Activated T-helper 17 cell treated with anti-CD3 and anti-CD28 coated beads, Interleukin-2, amount 50 U/mL, for 72 hours (primary cell): Measurements from ENCODE around the gene ARHGAP26. TPM values are rescaled to one million over a fixed set of nuclear protein-coding genes. Genes with fewer than 3 reads are reported as not detected.
A peak's percentile ranks its signal among the peaks of the same experiment; 100 is the strongest.

Experiments
- ATAC-seq: fragments of 150-1000 bp; cut with Tn5 transposase; replicated peaks from 2 replicates; pipeline ENCODE4 v1.10.0; 2021; ENCODE audit warnings: mild to moderate bottlenecking, moderate library complexity
- H3K27ac Mint-ChIP-seq: one replicate; pipeline ENCODE4 v1.8.0; 2022; ENCODE audit warnings: mixed read lengths
- H3K27me3 Mint-ChIP-seq: one replicate; pipeline ENCODE4 v1.8.0; 2022; ENCODE audit warnings: mixed read lengths
- H3K36me3 Mint-ChIP-seq: one replicate; pipeline ENCODE4 v1.8.0; 2022; ENCODE audit warnings: low read depth, mild to moderate bottlenecking, mixed read lengths
- H3K4me1 Mint-ChIP-seq: one replicate; pipeline ENCODE4 v1.8.0; 2022; ENCODE audit warnings: mixed read lengths
- H3K4me3 Mint-ChIP-seq: one replicate; pipeline ENCODE4 v1.8.0; 2022; ENCODE audit warnings: mild to moderate bottlenecking, mixed read lengths
- H3K9me3 Mint-ChIP-seq: one replicate; pipeline ENCODE4 v1.8.0; 2022; ENCODE audit warnings: mixed read lengths
- total RNA-seq, 2 donors: library from RNA; stranded (reverse); gene quantifications; one replicate each; pipeline ENCODE4 v1.2.3, GENCODE V29; 2022

ARHGAP26 gene
- total RNA-seq, 2 donors from 2014 or later = 7.8 to 12.0 TPM

DNA sequence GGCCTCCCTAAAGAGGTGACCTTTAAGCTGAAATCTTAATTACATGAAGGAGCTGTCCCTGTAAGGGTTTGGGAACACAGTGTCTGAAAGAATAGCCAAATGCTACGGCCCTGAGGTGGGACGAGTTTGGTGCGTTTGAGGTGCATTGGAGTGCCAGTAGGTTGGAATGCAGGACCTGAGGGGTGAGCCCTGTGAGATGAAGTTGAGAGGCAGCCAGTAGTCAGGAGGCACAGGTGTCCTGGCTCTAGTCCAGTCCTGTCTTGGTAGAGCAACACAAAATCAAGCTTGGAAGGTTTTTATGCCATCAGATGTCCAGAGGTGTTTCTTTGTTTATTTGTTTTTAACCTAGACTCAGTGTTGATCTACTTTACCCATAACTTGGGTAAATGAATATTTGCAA is 108.5 kb downstream of the ARHGAP26 start:
- Mint-ChIP-seq H3K27ac (no peak overlapping the region), H3K4me1 (no peaks in the 10 kb centered on the region), H3K27me3 (no peaks in the 10 kb centered on the region), H3K4me3 (no peak overlapping the region), H3K9me3 (no peaks in the 10 kb centered on the region), H3K36me3 (no peaks in the 10 kb centered on the region)
- ATAC-seq = no peak

DNA sequence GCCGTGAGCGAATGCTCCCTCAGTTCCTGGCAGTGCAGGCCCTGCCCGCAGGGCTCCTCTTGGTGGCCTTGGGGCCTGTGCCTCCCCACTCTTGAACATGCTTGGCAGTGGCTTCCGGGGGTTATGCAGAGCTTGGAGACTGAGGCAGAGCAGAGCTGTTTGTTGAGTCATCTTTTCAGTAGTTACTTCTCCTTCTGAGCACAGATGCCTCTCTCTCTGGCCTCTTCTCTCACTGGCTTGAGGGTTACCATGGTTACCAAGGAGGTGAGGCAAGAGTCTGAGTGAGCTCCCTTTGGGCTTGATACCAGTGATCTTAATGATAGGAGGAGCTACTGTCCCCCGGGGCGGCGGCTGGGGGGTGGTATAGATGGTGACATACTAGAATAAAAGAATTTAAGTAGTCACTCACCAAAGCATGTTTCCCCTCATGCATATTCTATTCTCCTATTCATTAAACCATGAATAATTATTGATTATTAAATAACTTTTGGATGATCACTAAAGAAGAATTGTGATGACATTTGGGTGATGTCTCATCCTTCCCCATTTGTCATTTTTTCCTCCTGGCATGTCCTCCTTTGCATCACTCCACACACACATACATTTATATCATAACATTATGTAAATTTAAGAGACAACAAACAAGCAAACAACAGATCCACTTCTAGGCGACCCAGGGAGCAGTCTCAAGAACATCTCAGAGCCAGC is 111.1 kb downstream of the ARHGAP26 start:
- no peak for ATAC-seq
- H3K27ac Mint-ChIP-seq = no peak overlapping the region
- no peaks in the 10 kb centered on the region for H3K4me1 Mint-ChIP-seq
- no peaks in the 10 kb centered on the region for H3K9me3 Mint-ChIP-seq
- H3K4me3 Mint-ChIP-seq = no peak overlapping the region
- H3K27me3 Mint-ChIP-seq = no peaks in the 10 kb centered on the region
- H3K36me3 Mint-ChIP-seq = no peaks in the 10 kb centered on the region

GRCh38 chr5:142881784-142882126 is 111.6 kb downstream of the ARHGAP26 start:
- H3K9me3 Mint-ChIP-seq = no peaks in the 10 kb centered on the region
- H3K27ac Mint-ChIP-seq = no peak overlapping the region
- H3K4me1 Mint-ChIP-seq = no peaks in the 10 kb centered on the region
- ATAC-seq = no peak
- H3K36me3 Mint-ChIP-seq = no peaks in the 10 kb centered on the region
- no peaks in the 10 kb centered on the region for H3K27me3 Mint-ChIP-seq
- no peak overlapping the region for H3K4me3 Mint-ChIP-seq

- H3K9me3 Mint-ChIP-seq = no peaks in the 10 kb centered on the region
- H3K4me3 Mint-ChIP-seq = no peak overlapping the region
- H3K4me1 Mint-ChIP-seq = no peaks in the 10 kb centered on the region
- no peak for ATAC-seq
- H3K36me3 Mint-ChIP-seq = no peaks in the 10 kb centered on the region
- no peak overlapping the region for H3K27ac Mint-ChIP-seq
- H3K27me3 Mint-ChIP-seq = no peaks in the 10 kb centered on the region
Observed at GRCh38 chr5:142883025-142883424, 112.8 kb downstream of the ARHGAP26 start.

- H3K27me3 Mint-ChIP-seq = no peaks in the 10 kb centered on the region
- no peak overlapping the region for H3K27ac Mint-ChIP-seq
- no peaks in the 10 kb centered on the region for H3K9me3 Mint-ChIP-seq
- no peaks in the 10 kb centered on the region for H3K36me3 Mint-ChIP-seq
- H3K4me1 Mint-ChIP-seq = no peaks in the 10 kb centered on the region
- ATAC-seq = no peak
- no peak overlapping the region for H3K4me3 Mint-ChIP-seq
Observed at GRCh38 chr5:142883438-142883837, 113.3 kb downstream of the ARHGAP26 start.

DNA sequence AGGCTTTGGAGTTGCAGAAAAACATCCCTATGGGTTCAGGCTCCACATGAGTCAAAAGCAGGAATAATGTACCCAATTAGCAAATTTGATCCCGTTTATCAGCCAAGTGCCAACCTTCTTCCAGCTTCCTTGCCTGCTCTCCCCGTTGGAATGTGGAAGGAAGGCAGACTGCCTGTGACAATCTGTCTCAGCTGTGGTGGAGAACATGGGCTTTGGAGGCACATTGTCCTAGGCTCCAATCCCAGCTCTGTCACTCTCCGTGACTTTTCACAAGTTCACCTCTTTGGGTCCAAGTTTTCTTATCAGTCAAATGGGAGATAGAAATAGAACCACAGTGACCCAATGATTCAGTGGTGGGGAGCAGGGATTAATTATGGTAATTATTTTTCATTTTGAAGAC is 113.9 kb downstream of the ARHGAP26 start:
- no peak overlapping the region for H3K4me3 Mint-ChIP-seq
- H3K27me3 Mint-ChIP-seq = no peaks in the 10 kb centered on the region
- no peaks in the 10 kb centered on the region for H3K4me1 Mint-ChIP-seq
- no peak for ATAC-seq
- no peaks in the 10 kb centered on the region for H3K9me3 Mint-ChIP-seq
- no peaks in the 10 kb centered on the region for H3K36me3 Mint-ChIP-seq
- H3K27ac Mint-ChIP-seq = no peak overlapping the region

- no peaks in the 10 kb centered on the region for H3K27me3 Mint-ChIP-seq
- H3K4me3 Mint-ChIP-seq = no peak overlapping the region
- H3K36me3 Mint-ChIP-seq = no peaks in the 10 kb centered on the region
- H3K27ac Mint-ChIP-seq = no peak overlapping the region
- H3K4me1 Mint-ChIP-seq = no peaks in the 10 kb centered on the region
- no peak for ATAC-seq
- no peaks in the 10 kb centered on the region for H3K9me3 Mint-ChIP-seq
Observed at GRCh38 chr5:142886211-142886610, 116.0 kb downstream of the ARHGAP26 start.

DNA sequence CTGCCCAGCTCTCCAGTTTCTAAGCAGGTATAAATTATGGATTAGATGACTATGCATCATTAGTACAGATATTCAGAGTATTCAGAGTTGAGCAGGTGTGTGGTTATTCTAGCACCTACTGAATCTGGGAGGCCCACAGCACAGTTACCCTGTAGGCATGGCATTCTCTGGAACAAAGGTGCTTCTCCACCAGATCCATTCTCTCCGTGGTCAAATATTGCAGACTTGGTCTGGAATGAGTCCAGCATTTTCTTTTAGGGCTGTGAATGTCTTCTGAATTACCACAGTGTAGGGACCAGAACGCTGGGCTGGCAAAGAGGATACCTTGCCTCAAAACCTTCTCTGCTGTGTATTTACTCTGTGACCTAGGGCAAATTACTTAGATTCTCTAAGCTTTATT is 116.8 kb downstream of the ARHGAP26 start:
- no peaks in the 10 kb centered on the region for H3K27me3 Mint-ChIP-seq
- no peaks in the 10 kb centered on the region for H3K4me1 Mint-ChIP-seq
- ATAC-seq = no peak
- no peak overlapping the region for H3K4me3 Mint-ChIP-seq
- no peak overlapping the region for H3K27ac Mint-ChIP-seq
- H3K36me3 Mint-ChIP-seq = no peaks in the 10 kb centered on the region
- H3K9me3 Mint-ChIP-seq = no peaks in the 10 kb centered on the region

DNA sequence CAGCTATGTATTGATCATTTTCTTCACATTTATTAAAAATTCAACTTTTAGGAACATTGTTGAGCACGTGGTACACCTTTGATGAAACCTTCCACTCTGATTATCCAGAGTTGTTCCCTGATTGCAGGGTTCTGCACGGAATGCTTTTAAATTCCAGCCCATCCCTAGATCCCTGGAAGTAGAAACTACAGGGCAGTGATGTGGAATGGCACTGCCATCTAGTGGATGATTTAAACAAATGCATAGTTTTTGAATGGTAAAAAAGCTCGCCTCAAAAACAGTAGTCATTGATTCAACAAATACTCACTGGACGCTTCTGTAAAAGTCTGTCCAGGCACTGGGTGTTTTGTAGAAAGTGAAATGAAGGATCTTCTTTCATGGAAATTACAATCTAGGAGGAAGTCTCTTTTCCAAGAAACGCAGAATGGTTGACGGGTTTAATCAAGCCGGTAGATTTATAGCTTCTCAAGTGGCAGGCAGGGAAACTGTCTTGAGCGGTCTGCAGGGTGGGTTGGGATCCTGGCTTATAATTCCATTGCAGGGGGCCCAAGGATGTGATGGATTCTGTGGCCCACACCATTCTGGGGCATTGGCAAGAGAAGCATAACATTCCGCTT is 118.4 kb downstream of the ARHGAP26 start:
- H3K4me1 Mint-ChIP-seq = no peaks in the 10 kb centered on the region
- H3K36me3 Mint-ChIP-seq = no peaks in the 10 kb centered on the region
- H3K27me3 Mint-ChIP-seq = no peaks in the 10 kb centered on the region
- H3K27ac Mint-ChIP-seq = no peak overlapping the region
- peak; percentile 44 for ATAC-seq
- H3K9me3 Mint-ChIP-seq = no peaks in the 10 kb centered on the region
- H3K4me3 Mint-ChIP-seq = no peak overlapping the region

- Mint-ChIP-seq H3K9me3 (no peaks in the 10 kb centered on the region), H3K36me3 (peaks cover 9% of the 10 kb centered on the region), H3K27me3 (no peaks in the 10 kb centered on the region), H3K27ac (no peak overlapping the region), H3K4me3 (no peak overlapping the region), H3K4me1 (no peaks in the 10 kb centered on the region)
- no peak for ATAC-seq
Observed at GRCh38 chr5:142892021-142892420, 121.8 kb downstream of the ARHGAP26 start.

DNA sequence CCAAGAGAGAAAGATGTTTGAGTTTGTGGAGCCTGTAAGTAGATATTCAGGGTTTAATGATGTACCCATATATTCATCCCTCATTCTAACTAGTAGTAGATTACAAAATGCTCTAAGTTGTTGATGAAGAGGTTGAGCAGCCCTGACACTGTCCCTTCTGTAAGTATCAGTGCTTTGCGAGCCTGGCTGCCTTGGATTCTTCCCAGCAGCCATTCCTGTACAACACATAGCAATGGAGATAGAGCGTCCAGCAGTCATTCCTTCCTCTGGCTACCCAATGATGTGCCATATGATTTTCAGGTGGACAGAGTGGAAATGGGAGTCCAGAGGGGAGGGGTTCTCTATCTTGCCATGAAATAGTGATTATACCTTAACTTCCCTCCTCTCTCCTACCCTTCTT is 124.1 kb downstream of the ARHGAP26 start:
- Mint-ChIP-seq H3K4me1 (no peaks in the 10 kb centered on the region), H3K9me3 (no peaks in the 10 kb centered on the region), H3K27me3 (no peaks in the 10 kb centered on the region), H3K4me3 (no peak overlapping the region), H3K36me3 (peaks cover 14% of the 10 kb centered on the region), H3K27ac (no peak overlapping the region)
- no peak for ATAC-seq

DNA sequence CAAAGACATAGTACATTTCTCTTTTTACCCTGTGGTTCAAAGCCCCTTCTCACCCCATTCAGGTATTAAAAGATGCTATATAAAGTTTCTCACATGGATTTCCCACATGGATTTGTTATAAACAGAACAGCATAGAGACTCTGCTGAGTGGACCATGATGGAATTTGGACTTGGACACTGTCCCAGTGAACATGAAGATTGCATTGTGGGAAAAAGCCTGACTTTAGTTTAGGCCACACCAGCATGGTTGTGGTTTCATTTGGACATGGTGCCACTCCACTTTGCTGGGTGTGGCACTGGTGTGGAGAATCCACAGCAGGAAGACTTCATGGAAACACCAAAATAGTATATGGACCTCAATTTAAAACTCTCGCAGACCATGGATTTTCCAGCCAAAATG is 124.6 kb downstream of the ARHGAP26 start:
- Mint-ChIP-seq H3K36me3 (peaks cover 14% of the 10 kb centered on the region), H3K27me3 (no peaks in the 10 kb centered on the region)
- no peak for ATAC-seq

DNA sequence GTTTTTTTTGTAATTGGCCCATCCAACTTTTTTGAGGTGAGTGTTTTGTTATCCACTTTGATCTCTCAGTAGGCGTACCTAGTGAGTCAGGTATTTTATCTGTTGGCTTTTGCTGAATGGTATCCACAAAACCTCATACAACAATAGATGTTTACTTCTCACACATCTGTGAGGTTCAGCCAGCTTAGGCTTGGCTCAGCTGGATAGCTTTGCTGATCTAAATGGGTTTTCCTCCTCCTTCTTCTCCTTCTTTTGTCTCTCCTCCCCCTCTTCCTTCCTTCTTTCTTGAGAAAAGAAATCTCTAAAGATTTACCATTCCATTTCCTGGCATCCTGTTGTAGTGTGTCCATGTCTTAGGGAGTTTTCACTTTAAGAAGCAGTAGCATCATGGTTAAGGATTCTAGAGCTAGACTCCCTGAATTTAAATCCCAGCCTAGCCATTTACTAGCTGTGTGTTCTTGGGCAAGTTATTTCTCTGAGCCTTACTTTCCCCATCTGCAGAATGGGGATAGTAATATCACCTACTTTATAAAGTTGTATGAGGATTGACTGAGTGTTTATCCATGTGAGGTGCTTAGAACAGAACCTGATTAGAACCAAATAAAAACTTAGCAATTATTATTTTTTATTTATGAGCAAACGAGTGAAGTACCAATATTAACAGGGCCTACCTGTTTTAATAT is 126.3 kb downstream of the ARHGAP26 start:
- peaks cover 14% of the 10 kb centered on the region for H3K36me3 Mint-ChIP-seq
- no peak overlapping the region for H3K27ac Mint-ChIP-seq
- ATAC-seq = no peak
- H3K4me1 Mint-ChIP-seq = no peaks in the 10 kb centered on the region
- H3K27me3 Mint-ChIP-seq = no peaks in the 10 kb centered on the region
- no peaks in the 10 kb centered on the region for H3K9me3 Mint-ChIP-seq
- H3K4me3 Mint-ChIP-seq = no peak overlapping the region

More for the DNA sequence above, 124.6 kb downstream of the ARHGAP26 start:
- Mint-ChIP-seq H3K4me1 (no peaks in the 10 kb centered on the region), H3K27ac (no peak overlapping the region), H3K9me3 (no peaks in the 10 kb centered on the region), H3K4me3 (no peak overlapping the region)

DNA sequence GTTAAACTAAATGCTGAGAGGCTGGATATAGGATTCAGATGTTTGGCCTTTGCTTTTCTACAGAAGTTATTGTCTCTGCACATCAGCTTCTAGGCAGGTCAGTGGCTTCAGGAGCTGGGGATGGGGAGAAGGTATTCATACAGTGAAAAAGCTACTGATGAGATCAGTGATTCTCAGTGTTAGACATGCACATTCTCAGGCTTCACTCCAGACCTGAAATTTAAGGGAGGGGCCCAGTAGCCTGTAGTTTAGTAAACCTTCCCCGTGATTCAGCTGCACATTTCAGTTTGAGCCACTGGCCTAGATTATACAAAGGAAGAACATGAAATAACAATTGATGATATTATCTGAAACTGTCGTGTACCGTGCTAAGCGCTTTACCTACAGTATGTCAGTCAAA is 127.2 kb downstream of the ARHGAP26 start:
- Mint-ChIP-seq H3K27me3 (no peaks in the 10 kb centered on the region), H3K9me3 (no peaks in the 10 kb centered on the region)
- ATAC-seq = peak; percentile 56

DNA sequence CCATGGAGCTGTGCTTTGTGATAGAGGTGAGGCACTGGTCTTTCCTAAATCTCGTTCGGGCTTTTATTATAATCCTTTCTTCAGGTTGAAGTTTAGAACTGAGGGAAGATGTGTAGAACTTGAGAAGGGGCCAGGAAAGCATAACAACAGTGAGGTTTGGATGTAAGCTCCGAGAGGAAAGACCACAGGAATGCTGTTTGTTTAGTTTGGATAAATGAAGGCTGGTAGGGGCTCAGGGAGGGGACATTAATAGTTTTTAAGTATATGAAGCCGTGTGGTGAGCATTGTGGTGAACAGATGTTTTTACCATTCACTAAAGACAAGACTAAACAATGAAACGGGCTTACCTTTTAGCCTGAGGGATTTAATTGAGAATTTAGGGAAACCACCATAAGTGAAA is 130.8 kb downstream of the ARHGAP26 start:
- Mint-ChIP-seq H3K4me3 (no peak overlapping the region), H3K36me3 (peaks cover 33% of the 10 kb centered on the region), H3K27ac (no peak overlapping the region), H3K27me3 (no peaks in the 10 kb centered on the region), H3K4me1 (no peaks in the 10 kb centered on the region), H3K9me3 (no peaks in the 10 kb centered on the region)
- no peak for ATAC-seq

More for the DNA sequence above, 127.2 kb downstream of the ARHGAP26 start:
- Mint-ChIP-seq H3K4me3 (no peak overlapping the region), H3K27ac (no peak overlapping the region), H3K36me3 (peaks cover 16% of the 10 kb centered on the region), H3K4me1 (no peaks in the 10 kb centered on the region)
